ENCODE measurements around the gene DNAH17.

- TF ChIP-seq CTCF (IDR thresholded peaks at IDR 0.05; ENCODE audit: low read length), result no peak
- TF ChIP-seq EZH2 (optimal IDR thresholded peaks at IDR 0.05; ENCODE audit: low read depth, low read length), result no peak
- TF ChIP-seq EZH2phosphoT487 (IDR thresholded peaks at IDR 0.05; ENCODE audit: low read length), result no peak
Observed at GRCh38 chr17:78399693-78400144, 177.5 kb downstream of the DNAH17 start.

All from MM.1S (cell line).